HG03045 (cell line): Measurements from ENCODE around the gene PLK5.
"Not testable (repeated sequence)": the region's sequence is repeated elsewhere in the genome, so short reads cannot be mapped to it uniquely, and the experiment has no call there.

Experiments used
- ATAC-seq: cut with Tn5 transposase; IDR thresholded peaks from one replicate; pipeline ENCODE4 v1.9.1; 2021; ENCODE audit warnings: mild to moderate bottlenecking, moderate library complexity; ENCODE audit not compliant: unreplicated experiment

Gene PLK5

DNA sequence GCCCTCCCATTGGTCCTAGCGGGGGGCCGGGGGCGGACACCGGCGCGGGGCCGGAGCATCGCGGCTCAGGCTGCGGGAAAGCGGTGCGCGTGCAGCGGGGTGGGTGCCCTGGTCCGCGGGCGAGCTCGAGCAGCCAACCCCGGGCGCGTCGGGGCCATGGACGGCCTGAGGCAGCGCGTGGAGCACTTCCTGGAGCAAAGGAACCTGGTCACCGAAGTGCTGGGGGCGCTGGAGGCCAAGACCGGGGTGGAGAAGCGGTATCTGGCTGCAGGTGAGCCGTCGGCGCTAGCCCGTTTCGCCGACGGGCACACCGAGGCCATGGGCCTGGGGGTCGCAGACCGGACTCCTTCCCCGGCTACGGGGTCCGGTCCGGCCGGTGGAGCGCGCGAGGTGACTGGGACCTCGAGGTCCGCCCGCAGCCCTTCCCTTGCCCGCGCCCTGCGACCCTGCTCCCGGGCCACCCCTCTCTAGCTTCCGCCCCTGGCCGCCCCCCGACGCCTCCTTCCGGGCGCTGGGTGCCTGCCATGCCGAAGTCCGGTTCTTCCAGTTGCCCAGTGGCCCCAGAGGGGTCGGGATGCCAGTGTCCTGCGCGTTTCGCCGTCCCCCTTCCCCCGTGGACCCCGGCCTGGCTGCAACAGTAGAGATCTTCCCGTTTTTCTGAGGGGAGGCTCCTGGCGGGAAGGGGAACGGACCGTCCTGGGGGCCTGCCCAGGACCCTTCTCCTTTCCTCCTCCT is 32.6 kb upstream of the PLK5 start, which contains the start of gene REEP6:
REEP6 (plus strand) TSS at position 68 of the 735 bp plus-strand sequence; CDS start at position 157, 89 bp downstream.
- no peak for ATAC-seq

DNA sequence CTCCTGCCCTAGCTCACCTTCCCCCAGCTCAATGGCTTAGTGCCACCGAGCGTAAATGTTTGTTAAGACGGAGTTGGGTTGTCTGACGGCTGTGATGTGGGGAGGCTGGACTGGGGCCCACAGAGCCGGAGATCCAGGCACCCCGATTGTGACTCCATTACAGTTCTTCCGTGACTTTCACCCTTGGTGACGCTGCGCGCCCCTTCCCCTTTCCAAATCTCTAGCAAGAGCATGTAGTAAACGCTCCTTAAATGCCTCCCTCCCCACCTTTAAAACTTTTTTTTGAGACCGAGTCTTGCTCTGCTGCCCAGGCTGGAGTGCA is 32.1 kb upstream of the PLK5 start:
- ATAC-seq, result no peak

DNA sequence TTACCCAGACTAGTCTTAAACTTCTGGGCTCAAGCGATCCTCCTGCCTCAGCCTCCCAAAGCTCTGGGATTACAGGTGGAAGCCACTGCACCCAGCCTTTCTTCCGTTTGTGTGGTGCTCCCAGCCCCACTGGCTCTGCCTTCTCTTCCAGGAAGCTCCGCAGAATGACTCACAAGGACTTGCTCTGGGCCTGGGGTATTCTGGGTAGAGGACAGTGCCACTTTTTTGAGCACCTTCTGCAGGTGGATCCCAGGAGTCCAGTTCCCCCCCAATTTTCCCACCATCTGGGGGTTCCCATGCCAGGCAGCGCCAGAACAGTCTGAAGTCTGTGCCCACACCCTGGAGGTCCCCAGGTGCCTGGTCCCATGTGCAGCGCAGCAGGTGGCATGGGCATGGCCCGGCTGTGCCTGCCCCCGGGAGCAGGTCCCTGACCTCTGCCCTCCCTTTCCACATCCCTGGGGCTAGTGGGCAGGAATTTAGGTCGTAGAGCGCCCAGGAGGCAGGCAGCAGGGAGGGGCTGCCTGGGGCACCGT is 31.3 kb upstream of the PLK5 start:
- ATAC-seq, result no peak

DNA sequence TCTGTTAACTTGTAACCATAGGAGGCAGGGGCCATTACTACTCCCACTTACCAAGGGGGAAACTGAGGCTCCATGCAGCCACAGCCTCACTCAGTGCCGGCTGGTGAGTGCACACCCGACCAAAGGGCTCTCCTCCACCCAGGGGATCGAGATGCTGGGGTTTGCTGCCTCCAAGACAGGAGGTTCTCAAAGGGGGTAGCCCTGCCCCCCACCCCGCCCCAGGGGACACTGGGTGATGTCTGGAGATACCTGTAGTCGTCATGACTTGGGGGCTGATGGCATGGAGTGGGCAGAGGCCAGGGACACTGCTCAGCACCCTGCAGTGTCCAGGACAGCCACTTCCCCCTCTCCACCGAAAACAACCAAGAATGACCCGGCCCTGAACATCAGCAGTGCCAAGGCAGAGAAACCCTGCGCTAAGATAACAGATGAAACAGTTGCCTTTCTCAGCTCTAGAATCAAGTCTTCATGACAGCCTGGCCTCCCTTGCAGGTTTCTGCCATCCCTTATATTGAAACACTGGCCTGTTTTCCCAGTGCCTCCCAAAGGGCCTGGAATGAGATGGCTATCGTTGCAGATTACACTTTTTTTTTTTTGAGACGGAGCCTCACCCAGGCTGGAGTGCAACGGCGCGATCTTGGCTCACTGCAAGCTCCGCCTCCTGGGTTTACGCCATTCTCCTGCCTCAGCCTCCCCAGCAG is 29.6 kb upstream of the PLK5 start:
- ATAC-seq, result no peak

DNA sequence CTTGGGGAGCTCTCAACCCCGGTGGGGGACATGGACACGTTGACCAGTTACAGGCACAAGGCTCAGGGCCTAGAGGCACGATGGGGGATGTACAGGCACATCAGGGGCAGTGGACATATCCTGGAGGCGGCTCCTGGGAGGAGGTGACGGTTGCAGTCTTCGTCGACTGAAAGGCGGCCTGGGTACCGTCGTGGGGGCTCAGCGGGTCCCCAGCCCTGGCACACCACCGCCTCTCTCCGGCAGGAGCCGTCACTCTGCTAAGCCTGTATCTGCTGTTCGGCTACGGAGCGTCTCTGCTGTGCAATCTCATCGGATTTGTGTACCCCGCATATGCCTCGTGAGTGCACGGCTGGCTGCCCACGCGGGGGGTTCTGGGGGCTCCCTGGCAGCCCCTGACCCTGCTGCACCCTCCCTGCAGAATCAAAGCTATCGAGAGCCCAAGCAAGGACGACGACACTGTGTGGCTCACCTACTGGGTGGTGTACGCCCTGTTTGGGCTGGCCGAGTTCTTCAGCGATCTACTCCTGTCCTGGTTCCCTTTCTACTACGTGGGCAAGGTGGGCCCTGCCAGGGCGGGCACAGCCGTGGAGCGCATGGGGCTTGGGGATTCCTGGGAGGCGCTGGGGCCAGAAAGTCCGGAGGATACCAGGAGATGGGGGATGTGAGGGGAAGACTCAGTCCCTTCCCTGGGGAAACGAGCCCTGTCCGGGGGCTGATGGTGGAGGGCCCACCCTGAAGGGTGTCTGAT is 28.7 kb upstream of the PLK5 start:
- ATAC-seq, result no peak

DNA sequence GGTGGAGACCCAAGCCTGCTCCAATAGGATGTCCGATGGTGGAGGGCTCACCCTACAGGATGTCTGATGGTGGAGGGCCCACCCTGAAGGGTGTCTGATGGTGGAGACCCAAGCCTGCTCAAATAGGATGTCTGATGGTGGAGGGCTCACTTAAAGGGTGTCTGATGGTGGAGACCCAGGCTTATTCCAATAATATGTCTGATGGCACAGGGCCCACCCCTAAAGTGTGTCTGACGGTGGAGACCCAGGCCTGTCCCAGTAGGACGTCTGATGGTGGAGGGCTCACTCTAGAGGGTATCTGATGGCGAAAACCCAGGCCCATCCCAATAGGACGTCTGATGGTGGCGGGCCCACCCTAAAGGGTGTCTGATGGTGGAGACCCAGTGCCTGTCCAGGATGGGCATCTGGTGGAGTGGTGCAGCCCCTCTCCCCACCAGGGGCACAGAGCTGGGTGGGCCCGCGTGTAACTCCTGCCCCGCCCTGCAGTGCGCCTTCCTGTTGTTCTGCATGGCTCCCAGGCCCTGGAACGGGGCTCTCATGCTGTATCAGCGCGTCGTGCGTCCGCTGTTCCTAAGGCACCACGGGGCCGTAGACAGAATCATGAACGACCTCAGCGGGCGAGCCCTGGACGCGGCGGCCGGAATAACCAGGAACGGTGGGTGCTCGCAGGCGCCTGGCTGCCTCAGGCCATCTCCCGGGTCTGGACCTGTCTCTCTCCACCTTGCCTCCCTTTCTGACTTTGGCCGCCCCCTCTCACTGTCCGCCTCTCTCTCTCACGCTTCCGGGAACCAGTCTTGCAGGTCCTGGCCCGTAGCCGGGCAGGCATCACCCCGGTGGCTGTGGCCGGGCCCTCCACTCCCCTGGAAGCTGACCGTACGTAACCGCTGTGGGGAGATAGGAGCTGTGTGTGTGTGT is 27.8 kb upstream of the PLK5 start:
- no peak for ATAC-seq

DNA sequence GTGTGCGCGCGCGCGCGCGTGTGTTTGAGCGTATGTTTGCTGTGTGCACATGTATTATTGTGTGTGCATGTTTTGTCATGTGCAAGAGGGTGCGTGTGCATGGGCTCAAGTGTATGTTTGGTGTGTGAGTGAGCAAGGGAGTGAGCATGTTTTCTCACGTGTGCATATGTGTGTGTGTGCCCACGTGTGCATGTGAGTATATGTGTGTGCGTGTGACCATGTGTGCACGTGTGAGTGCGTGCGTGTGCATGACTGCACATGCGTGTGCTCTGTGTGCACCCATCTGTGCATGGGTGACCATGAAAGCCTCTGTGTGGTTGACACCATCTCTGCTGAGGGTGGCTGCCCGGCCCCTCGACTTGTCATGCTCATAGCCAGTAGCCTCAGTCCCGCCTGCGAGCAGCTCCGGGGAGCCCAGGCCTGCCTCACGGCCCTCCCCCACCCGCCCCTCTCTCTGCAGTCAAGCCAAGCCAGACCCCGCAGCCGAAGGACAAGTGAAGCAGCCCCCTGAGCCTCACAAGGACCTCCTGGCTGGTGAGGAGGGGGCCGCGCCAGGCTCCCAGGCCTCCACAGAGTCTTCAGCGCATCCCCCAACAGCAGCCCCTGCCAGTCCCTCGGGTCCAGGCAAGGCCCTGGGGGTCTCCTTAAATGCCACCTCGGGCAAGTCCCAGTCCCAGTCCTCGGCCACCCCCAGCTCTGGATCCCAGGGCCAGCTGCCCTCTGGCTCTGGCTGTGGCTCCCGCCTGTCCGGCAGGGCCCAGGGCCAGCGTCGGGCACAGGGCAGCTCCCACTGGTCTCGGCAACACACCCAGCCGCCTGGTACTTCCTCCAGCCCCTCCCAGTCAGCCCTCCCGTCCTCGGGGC is 26.9 kb upstream of the PLK5 start:
- ATAC-seq, result no peak

DNA sequence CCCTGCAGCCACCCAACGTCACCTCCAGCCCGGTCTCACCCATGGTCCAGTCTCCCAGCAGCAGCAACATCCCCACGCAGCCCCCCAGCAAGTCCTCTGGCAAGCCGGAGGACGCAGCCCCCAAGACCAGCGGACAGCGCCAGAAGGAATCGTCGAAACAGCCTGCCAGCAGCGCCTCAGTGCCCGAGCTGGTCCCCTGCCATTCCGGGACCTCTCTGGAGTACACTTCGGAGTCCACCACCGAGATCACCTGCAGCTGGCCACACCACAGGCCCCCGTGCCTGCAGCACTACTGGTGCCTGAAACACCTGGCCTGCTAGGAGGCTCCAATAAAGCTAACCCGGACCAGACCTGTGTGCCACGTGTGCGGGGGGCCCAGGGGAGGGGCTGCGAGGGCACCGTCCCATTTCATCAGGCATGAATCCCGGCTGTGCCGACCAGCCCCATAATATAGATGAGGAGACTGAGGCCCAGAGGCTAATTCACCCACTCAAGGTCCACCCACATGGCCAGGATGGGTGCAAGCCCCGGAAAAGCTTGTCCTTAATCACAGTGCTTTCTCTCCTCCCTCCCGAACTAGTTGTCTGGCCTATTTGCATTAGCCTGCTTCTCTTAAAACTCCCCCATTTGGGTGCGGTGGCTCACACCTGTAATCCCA is 26.2 kb upstream of the PLK5 start:
- no peak for ATAC-seq

DNA sequence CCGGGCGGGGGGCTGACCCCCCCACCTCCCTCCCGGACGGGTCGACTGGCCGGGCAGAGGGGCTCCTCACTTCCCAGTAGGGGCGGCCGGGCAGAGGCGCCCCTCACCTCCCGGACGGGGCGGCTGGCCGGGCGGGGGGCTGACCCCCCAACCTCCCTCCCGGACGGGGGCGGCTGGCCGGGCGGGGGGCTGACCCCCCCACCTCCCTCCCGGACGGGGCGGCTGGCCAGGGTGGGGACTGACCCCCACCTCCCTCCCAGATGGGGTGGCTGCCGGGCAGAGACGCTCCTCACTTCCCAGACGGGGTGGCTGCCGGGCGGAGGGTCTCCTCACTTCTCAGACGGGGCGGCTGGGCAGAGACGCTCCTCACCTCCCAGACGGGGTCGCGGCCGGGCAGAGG is 24.6 kb upstream of the PLK5 start:
- ATAC-seq, result not testable (repeated sequence)

DNA sequence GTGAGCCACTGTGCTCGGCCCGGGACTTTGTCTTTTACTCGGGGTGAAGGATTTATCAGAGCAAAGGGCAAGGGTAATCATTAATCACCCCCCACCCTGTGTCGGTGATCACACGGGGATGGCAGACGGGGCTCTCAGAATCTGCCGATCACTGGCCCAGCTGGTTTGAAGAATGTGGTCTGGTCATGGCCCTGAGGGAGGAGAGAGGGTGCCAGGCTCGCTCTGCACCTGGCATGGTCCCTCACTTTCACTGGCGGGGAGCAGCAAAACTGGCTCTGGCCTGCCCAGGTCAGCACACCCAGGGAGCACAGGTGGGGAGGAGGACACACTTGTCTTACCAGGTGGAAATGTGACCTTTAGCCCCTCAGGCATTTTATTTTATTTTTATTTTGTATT is 22.7 kb upstream of the PLK5 start:
- ATAC-seq, result no peak

DNA sequence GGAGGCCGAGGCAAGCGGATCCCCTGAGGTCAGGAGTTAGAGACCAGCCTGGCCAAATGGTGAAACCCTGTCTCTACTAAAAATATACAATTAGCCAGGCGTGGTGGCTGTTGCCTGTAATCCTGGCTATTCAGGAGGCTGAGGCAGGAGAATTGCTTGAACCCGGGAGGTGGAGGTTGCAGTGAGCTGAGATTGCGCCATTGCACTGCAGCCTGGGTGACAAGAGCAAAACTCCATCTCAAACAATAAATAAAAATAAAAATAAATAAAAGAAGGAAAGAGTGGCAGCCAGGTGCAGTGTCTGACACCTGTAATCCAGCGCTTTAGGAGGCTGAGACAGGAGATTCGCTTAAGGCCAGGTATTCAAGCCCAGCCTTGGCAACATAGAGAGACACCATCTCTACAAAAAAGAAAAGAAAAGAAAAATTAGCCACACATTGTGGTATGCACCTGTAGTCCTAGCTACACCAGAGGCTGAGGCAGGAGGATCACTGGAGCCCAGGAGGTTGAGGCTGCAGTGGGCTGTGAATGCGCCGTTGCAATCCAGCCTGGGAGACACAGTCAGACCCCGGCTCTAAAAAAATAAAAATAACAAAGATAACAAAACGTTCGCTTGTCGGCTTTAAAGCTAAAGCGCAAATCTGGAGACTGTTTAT is 21.3 kb upstream of the PLK5 start:
- ATAC-seq, result no peak

DNA sequence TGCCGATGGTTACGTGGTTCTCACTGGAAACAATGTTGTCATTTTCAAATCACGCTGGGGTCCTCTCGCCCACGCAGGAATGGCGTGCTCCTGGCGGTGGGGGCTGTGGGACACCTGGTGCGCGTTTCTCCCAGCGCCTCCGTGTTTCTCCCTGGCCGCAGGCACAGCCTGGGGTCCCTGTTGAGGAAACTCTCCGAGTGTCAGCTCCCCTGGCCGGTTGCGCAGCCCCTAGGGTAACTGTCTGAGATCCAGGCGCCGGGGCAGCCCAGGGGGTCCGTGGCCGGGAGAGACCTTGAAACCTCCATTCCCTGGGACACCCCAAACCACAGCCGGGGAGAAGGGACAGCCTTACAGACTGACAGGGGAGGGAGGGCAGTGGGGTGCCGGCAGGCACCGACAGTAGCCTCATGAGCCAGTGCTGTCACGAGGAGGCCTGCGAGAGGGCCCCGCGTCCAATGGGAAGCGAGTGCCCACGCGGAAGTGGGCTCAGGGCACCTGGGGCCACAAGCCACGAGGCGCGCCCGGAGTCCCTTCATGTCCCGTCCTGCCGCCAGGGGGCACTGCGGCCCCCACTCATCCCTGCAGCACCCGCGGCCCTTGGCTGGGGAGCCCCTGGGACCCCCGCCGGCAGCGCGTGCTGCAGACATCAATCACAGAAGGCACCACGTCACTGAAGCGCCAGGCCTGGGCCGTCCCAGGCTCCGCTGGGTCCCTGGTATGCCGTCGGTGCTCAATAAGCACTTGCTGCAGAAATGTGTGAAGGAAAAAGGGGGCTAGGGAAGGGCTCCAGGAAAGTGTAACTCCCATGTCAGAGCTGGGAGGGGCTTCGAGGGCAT is 20.6 kb upstream of the PLK5 start:
- ATAC-seq, result no peak

DNA sequence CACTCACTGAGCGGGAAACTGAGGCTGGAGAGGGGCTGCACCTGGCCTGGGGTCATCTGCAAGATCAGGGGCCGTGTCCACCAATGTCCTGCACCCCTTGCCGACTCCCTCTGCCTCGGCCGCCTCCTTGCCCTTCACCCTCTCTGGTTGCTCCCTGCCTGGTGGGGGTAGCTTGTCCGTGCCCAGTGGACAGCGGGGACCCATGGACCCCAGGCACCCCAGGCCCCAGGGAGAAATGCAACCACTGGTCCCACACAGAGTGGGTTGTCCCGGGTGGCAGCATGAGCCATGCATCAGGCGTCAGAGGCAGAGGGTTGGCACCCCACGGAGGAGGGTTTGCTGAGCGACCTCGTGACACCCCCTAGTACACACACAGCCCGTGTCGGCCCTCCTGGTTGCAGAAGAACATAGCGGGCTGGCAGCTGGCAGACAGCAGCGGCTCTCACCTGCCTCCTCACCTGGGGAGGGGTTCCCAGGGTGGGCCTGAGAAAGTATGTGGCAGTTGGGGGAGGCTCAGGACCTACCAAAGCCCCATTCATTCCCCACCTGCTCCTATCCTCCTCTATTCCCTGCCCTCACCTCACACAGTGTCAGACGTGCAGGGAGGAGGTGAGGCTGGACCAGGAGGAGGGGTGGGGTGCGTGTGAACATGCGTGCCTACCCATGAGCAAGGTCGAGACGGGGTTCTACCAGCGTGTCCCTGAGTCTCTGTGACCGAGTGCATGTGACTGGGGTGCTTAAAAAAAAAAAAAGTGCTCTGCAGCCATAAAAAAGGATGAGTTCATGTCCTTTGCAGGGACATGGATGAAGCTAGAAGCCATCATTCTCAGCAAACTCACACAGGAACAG is 19.7 kb upstream of the PLK5 start:
- no peak for ATAC-seq

DNA sequence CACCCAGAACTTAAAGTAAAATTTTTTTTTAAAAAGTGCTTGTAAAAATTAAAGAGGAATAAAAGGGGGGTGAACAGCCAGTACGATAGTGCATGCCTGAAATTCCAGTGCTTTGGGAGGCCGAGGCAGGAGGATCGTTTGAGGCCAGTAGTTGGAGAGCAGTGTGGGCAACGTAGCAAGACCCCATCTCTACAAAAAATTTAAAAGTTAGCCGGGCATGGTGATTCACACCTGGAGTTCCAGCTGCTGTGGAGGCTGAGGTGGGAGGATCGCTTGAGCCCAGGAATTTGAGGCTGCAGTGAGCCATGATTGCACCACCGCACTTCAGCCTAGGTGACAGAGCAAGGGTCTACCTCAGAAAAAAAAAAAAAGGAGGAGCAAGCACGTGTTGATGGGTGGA is 18.9 kb upstream of the PLK5 start:
- ATAC-seq, result no peak

DNA sequence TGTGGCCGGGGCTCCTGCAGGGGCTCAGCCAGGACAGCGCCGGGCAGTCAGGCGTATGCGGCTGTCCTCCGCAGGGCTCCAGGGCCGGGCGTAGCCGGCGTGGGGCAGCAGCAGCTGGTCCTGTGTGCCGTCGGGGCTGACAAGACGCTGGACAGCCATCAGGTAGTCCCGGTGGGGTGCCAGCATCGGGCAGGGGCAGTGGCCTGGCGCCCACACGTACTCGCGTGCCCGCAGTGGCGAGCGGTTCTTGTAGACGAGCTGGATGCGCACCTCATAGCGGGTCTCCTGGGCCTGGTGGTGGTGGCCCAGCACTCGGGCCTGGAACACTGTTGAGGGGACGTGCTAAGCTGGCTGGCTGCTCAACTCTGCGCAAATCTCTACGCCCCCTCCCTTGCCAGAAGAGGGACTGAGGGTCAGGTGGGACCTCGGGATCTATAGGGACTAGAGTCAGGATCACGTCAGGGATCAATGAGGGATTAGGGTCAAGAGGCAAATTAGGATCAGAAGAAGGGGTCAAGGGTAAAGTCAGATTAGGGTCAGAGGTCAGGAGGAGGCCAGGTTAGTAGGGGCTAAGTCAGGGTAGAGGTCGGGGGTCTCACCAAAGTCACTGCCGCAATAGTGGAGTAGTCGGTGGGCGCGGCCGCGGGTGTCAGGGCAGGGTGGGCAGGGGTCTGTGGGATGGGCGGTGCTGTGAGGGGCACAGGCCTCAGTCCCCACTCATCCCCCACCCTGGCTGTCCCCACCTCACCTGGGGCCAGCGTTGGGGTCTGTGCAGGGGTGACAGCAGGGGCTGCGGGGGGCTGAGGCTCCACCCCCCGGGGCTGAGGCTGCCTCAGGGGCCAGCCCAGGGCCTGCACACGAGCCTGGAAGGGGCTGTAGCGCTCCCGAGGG is 17.6 kb upstream of the PLK5 start:
- ATAC-seq, result no peak

DNA sequence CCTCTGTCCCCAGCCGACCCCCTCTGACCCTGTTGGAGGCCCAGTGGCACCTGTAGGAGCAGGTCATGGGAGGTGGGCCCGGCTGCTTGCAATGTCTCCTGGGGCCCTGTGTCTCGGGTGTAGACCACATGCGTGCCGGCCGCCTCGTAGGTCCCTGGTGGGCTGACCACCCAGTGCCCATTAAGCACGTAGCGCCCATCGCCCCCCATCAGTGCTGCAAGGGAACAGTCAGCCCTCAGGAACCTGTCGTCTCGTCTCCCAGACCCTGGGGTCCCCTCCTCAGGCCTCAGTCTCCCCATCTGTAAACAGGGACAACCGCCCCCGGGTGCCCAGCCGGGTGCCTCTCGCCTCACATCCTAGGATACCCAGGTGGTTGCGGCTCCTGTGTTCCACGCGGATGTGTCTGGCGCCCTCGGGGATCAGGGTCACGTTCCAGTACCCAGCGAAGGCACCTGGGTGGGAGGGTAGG is 16.7 kb upstream of the PLK5 start:
- ATAC-seq, result no peak
